Stimulated activated CD4-positive, alpha-beta T cell treated with anti-CD3 and anti-CD28 coated beads, Interleukin-4, amount 100 ng/mL, for 24 hours (primary cell): Measurements from ENCODE around the gene CCDC9B.

ENCODE experiments used
- DNase-seq: peaks from one replicate; pipeline ENCODE4 v3.0.0-alpha.2; 2020

The CCDC9B gene

DNA sequence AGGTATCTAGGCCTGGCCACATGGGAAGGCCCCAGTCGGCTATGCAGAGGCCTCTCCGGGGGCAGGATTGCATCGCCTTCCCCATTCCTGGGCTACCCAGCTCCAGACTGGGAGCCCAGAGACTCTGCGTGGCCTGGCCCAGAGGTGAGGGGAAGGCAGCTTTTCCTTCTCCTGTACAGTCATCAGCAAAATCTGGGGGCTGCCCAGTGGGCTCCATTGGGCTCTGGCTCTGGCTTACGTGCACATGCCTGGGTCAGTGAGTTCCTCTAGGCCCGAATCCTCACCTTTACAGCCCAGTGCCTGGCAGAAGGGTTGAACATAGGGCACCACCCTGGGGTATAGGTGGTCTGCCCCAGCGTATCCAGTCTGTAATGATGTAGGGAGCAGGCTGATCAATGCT is 53.9 kb downstream of the CCDC9B start:
- DNase-seq = no peak

DNA sequence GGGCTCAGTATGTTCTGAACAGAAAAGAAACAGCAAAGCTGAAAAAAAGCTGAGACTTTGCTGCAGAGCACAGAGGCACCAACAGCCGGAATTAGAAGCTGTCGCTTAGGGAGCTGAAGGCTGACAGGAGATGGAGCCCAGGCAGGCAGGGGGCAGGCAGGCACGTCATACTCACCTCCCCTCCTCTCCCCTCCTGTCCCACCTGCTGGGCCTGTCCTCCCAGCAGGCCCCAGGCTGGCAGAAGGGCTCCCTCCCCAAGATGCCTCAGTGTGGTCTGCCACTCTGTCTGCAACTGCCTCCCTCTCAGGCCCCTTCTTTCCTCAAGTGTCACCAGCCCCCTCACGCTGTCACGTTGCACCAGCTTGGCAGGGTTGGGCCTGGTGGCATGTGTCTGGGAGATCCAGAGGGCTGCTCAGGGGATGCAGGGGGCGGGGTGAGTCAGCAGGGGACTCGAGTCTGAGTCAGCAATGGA is 54.6 kb downstream of the CCDC9B start:
- no peak for DNase-seq

DNA sequence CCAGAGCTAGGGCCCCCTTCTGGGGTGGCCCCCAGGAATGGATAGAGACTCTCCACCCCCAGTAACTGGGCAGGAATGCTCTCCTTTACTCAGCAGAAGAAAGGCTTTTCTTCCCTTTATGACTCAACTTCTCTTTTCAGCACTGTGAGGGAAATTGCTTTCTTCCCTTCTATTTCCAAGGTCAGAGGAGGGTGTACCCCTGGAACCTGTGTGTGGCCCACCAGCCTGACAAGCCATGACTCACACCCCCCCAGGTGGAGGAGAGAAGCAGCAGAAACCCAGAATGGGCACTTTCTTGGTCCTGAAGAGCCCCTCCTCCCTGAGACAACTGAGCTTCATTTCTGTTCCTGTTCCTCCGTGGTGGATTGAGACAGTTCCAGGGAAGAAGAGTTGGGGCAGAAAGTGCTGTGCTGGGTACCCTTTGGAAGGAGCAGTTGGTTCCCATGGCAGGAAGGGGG is 55.2 kb downstream of the CCDC9B start:
- DNase-seq = no peak

DNA sequence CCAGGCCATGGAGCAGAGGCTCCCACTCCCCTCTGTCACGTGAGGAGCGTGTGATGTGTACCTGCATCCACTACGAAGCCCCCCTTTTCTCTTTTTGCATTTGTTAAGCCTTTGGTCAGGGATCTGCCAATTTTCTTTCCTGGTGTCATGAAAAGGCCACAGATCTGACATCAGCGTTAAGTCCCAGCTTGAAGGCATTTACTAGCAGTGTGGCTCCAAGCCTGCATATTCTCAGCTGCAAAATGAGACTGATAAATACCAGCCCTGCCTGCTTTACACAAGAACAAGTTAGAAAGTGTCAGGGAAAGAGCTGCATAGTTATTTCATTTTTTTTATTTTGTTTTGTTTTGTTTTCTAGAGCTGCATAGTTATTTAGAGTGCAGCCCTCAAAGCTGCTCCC is 55.6 kb downstream of the CCDC9B start:
- DNase-seq = no peak

DNA sequence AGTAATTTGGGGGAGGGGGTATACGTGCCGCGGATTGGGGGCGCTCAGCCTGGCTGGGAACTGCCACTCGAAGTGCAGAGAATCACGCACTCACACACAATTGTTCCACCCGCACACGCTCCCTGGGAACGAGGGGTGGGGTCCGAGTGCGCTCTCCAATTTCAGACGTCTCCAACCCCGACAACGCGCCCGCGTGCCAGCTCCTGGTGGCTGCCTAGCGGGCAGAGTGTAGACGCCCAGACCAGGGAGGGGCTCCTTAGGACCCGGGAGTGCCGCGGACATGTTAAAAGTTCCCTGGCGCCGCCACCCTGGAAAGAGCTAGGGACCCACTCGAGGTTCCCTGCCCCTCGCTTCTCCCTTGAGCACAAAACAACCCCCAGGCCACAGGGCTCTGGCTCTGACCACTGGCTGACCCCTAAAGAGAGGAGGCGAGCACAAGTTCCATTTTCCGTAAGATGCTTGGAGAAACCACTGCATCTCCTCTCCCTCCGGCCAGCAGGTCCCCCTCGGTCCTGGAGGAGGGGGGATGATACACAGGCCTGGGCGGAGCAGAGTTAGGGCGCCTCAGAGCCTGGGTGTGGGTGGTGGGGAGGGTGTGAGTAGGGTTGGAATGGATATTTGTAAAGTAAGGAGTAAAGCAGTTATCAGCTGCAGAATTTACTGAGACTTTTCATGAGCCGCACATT is 57.0 kb downstream of the CCDC9B start:
- DNase-seq = no peak

DNA sequence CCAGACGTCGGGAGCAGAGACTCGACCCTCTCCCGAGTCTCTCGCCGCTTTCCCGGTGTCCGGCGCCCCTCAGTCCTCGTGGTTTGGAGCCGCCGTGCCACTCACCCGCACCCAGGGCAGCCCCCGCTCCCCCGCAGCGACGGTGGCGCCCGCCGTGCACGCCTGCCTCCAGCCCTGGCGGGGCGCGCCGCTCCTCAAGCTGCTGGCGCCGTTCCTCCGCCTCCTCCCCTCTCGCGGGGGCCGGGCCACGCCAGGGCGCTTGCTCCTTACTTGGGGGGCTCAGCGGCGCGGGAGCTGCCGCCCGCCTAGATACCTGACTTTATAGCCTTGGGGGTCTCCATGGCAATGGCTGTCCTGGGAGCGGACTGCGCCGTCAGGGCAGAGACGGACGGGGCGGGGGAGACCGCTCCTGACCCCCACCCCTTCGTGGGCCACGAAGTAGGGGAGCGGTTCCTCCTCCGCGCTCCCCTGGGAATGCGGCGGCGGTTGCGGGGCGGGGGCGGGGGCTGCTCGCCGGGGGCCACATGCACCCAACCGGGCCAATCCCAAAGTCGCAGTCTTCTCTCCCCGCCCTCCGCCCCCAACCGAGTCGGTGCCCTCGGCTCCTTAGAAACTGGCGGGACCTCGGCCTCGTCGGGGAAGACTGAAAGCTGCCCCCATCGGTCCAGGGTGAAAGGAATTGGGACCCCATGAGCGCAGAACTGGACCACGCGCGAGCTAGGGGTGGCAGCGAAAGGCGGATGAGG is 57.7 kb downstream of the CCDC9B start, which contains the start of gene ANKRD63:
ANKRD63 (minus strand) TSS at position 196 of the 746 bp plus-strand sequence. CDS start 478 bp downstream, outside the sequence.
- peak; percentile 33 for DNase-seq

DNA sequence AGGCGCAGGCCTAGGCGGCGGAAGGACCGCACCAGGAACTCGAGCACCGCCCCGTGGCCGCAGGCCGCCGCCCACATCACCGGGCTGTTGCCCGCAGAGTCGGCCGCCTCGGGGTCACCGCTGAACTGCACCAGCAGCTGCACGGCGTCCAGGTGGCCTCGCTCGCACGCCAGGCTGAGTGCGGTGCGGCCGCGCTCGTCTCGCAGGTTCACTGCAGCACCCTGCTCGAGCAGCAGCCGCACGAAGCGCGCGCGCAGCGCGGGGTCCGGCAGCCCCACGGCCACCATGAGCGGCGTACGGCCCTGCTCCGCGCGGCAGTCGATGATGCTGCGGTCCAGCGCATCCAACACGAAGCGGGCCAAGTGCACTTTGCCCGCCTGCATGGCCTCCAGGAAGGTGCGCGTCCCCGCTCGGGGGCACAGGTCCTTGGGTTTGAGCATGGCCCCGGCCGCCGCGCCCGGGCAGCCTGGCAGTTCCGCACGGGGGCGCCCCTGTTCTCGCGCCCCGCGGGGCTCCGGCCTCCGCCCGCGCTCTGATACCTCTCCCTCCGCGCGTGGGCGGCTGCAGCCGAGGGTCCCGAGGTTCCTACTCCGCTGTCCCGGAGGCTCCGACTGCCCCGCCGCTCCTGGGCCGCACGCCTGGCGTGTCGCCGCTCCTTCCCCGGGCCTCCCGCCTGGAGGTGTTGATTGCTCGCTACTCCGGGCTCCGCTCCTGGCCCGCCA is 58.4 kb downstream of the CCDC9B start:
- peak; percentile 26 for DNase-seq

DNA sequence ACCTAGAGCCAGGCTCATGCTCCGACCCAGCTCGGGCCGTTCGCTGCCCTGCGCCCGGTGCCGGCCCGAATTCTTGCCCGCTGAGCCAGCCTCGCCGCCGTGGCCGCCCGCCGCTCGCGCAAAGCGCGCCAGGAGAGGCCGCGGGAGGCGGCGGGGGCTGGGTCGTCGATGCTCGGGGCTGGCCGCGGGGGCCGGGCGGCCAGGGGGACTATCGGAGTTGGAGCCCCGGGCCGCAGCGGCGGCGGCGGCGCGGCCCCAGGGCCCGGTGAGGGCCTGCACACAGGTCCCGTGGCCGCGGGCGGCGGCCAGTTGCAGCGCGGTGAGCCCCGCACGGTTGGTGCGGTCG is 59.0 kb downstream of the CCDC9B start:
- DNase-seq = no peak
